Measurements from ENCODE around the gene AAR2. TPM values are rescaled to one million over a fixed set of nuclear protein-coding genes. Genes with fewer than 3 reads are reported as not detected.

The AAR2 gene, protein sequence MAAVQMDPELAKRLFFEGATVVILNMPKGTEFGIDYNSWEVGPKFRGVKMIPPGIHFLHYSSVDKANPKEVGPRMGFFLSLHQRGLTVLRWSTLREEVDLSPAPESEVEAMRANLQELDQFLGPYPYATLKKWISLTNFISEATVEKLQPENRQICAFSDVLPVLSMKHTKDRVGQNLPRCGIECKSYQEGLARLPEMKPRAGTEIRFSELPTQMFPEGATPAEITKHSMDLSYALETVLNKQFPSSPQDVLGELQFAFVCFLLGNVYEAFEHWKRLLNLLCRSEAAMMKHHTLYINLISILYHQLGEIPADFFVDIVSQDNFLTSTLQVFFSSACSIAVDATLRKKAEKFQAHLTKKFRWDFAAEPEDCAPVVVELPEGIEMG
- total RNA-seq (2022; extraction: Qiagen RNA extraction): 39.3 to 41.5 TPM (median 40.1 TPM) in 5 replicates

GRCh38 chr20:36235892-36236785 is at the start of gene AAR2:
Gene AAR2, plus strand, starts transcription at chr20:36236478. Its CDS starts 3,391 bp downstream, at chr20:36239869.

GRCh38 chr20:36305602-36306551 is 69.6 kb downstream of the AAR2 start, which contains the start of gene DLGAP4:
Gene DLGAP4, plus strand, starts transcription at chr20:36306339. Its CDS starts 125,379 bp downstream, at chr20:36431718.

Other genes with a start within 250 kb of the AAR2 start
- gene EPB41L1, start 81.7 kb upstream of the AAR2 start, total RNA-seq (2022; extraction: Qiagen RNA extraction): 60.7 to 95.7 TPM (median 81.6 TPM) in 5 replicates
- gene DLGAP4, start 69.9 kb downstream of the AAR2 start, total RNA-seq (2022; extraction: Qiagen RNA extraction): 39.4 to 69.9 TPM (median 65.1 TPM) in 5 replicates